SK-N-SH treated with all-trans-retinoic acid at 6 μM for 48 hours (cell line): ENCODE measurements around the gene TMEM170A.

Source experiments
- ATAC-seq: fragments of 200-7000 bp; cut with Tn5 transposase; 3 replicates; pipeline ENCODE4 v1.9.1; 2020; ENCODE audit warnings: mild to moderate bottlenecking, moderate library complexity
- ARNTL ChIP-seq: fragments of 450-650 bp; formaldehyde crosslinking; IDR thresholded peaks from 2 replicates; pipeline ENCODE4 v1.5.0; 2020; ENCODE audit warnings: low read depth, mild to moderate bottlenecking, moderate library complexity, borderline replicate concordance
- BACH2 ChIP-seq: fragments of 250-450 bp; sonication (Bioruptor Pico); IDR thresholded peaks from 2 replicates; pipeline ENCODE4 v1.9.0; 2021; ENCODE audit warnings: mild to moderate bottlenecking, borderline replicate concordance
- CREB5 ChIP-seq: fragments of 250-450 bp; sonication (Bioruptor Pico); IDR thresholded peaks from 2 replicates; pipeline ENCODE4 v1.5.1; 2020; ENCODE audit warnings: low read depth, mild to moderate bottlenecking, moderate library complexity
- CSDC2 ChIP-seq: fragments of 250-450 bp; sonication (Bioruptor Pico); IDR thresholded peaks from 2 replicates; pipeline ENCODE4 v1.5.0; 2020; ENCODE audit warnings: mild to moderate bottlenecking, moderate library complexity
- CSRNP3 ChIP-seq: fragments of 250-450 bp; sonication (Bioruptor Pico); IDR thresholded peaks from 2 replicates; pipeline ENCODE4 v1.5.1; 2021; ENCODE audit warnings: mild to moderate bottlenecking, moderate library complexity
- ESRRG ChIP-seq: fragments of 250-450 bp; sonication (Bioruptor Pico); IDR thresholded peaks from 2 replicates; pipeline ENCODE4 v1.6.1; 2021; ENCODE audit warnings: mild to moderate bottlenecking
- GLIS3 ChIP-seq: fragments of 250-450 bp; sonication (Bioruptor Pico); IDR thresholded peaks from 2 replicates; pipeline ENCODE4 v1.5.0; 2020; ENCODE audit warnings: mild to moderate bottlenecking, moderate library complexity
- ISL1 ChIP-seq: fragments of 250-450 bp; sonication (Bioruptor Pico); IDR thresholded peaks from 2 replicates; pipeline ENCODE4 v2.1.2; 2022; ENCODE audit warnings: mild to moderate bottlenecking, moderate library complexity
- PATZ1 ChIP-seq: fragments of 250-450 bp; sonication (Bioruptor Pico); IDR thresholded peaks from 2 replicates; pipeline ENCODE4 v1.8.0; 2020; ENCODE audit warnings: mild to moderate bottlenecking, moderate library complexity, borderline replicate concordance
- POU6F1 ChIP-seq: fragments of 250-450 bp; sonication (Bioruptor Pico); IDR thresholded peaks from 2 replicates; pipeline ENCODE4 v1.8.0; 2021; ENCODE audit warnings: low read depth, mild to moderate bottlenecking, moderate library complexity, borderline replicate concordance
- PPARA ChIP-seq: fragments of 250-450 bp; sonication (Bioruptor Pico); IDR thresholded peaks from 2 replicates; pipeline ENCODE4 v1.5.0; 2020; ENCODE audit warnings: mild to moderate bottlenecking, borderline replicate concordance
- RARB ChIP-seq: fragments of 250-450 bp; sonication (Bioruptor Pico); IDR thresholded peaks from 2 replicates; pipeline ENCODE4 v1.8.0; 2021; ENCODE audit warnings: mild to moderate bottlenecking, moderate library complexity
- SNAI2 ChIP-seq: fragments of 250-450 bp; sonication (Bioruptor Pico); IDR thresholded peaks from 2 replicates; pipeline ENCODE4 v1.5.0; 2020; ENCODE audit warnings: mild to moderate bottlenecking, moderate library complexity
- TCF4 ChIP-seq: fragments of 250-450 bp; sonication (Bioruptor Pico); IDR thresholded peaks from 2 replicates; pipeline ENCODE4 v1.8.0; 2021; ENCODE audit warnings: mild to moderate bottlenecking, moderate library complexity, borderline replicate concordance
- TOX ChIP-seq: fragments of 250-450 bp; sonication (Bioruptor Pico); IDR thresholded peaks from 2 replicates; pipeline ENCODE4 v1.8.0; 2021; ENCODE audit warnings: mild to moderate bottlenecking, moderate library complexity, borderline replicate concordance
- TSHZ2 ChIP-seq: fragments of 250-450 bp; sonication (Bioruptor Pico); IDR thresholded peaks from 2 replicates; pipeline ENCODE4 v1.5.0; 2020; ENCODE audit warnings: mild to moderate bottlenecking, moderate library complexity
- ZC3H10 ChIP-seq: fragments of 250-450 bp; sonication (Bioruptor Pico); IDR thresholded peaks from 2 replicates; pipeline ENCODE4 v1.5.1; 2021; ENCODE audit warnings: mild to moderate bottlenecking, moderate library complexity
- ZFP3 ChIP-seq: fragments of 250-450 bp; sonication (Bioruptor Pico); IDR thresholded peaks from 2 replicates; pipeline ENCODE4 v1.5.0; 2020; ENCODE audit warnings: mild to moderate bottlenecking, moderate library complexity
- ZFP30 ChIP-seq: fragments of 450-650 bp; formaldehyde crosslinking; IDR thresholded peaks from 2 replicates; pipeline ENCODE4 v1.5.0; 2022; ENCODE audit warnings: mild to moderate bottlenecking, moderate library complexity
- ZNF565 ChIP-seq: fragments of 450-650 bp; formaldehyde crosslinking; conservative IDR thresholded peaks from 2 replicates; pipeline ENCODE4 v1.5.0; 2020; ENCODE audit warnings: low read depth, mild to moderate bottlenecking, moderate library complexity
- ZNF70 ChIP-seq: fragments of 450-650 bp; formaldehyde crosslinking; IDR thresholded peaks from 2 replicates; pipeline ENCODE4 v1.5.0; 2020; ENCODE audit warnings: mild to moderate bottlenecking, moderate library complexity
- ZNF8 ChIP-seq: fragments of 450-650 bp; formaldehyde crosslinking; IDR thresholded peaks from 2 replicates; pipeline ENCODE4 v1.5.0; 2020; ENCODE audit warnings: mild to moderate bottlenecking, moderate library complexity

The TMEM170A gene

GRCh38 chr16:75402159-75402820 lies 62.2 kb downstream of the TMEM170A start:
- TF ChIP-seq ZFP3 (no peak), TOX (CRISPR knock-in tag) (no peak), ESRRG (CRISPR knock-in tag) (no peak), POU6F1 (CRISPR knock-in tag) (no peak), PPARA (CRISPR knock-in tag) (no peak), SNAI2 (CRISPR knock-in tag) (no peak), ISL1 (no peak), ZFP30 (CRISPR knock-in tag) (no peak), GLIS3 (CRISPR knock-in tag) (no peak), ZC3H10 (no peak)
- ATAC-seq, result peak; percentile 72

GRCh38 chr16:75401691-75402090 lies 62.8 kb downstream of the TMEM170A start:
- no peak for ATAC-seq
- TF ChIP-seq CREB5 (CRISPR knock-in tag), result no peak
- TF ChIP-seq ISL1, result no peak
- no peak for TF ChIP-seq POU6F1 (CRISPR knock-in tag)
- no peak for TF ChIP-seq ESRRG (CRISPR knock-in tag)
- TF ChIP-seq ZNF565 (CRISPR knock-in tag), result no peak
- no peak for TF ChIP-seq BACH2
- TF ChIP-seq TCF4 (CRISPR knock-in tag), result no peak
- no peak for TF ChIP-seq GLIS3 (CRISPR knock-in tag)
- TF ChIP-seq ZNF70 (CRISPR knock-in tag), result no peak
- TF ChIP-seq PATZ1 (CRISPR knock-in tag), result no peak
- no peak for TF ChIP-seq ZFP30 (CRISPR knock-in tag)
- no peak for TF ChIP-seq TOX (CRISPR knock-in tag)
- no peak for TF ChIP-seq ZC3H10
- TF ChIP-seq PPARA (CRISPR knock-in tag), result no peak
- TF ChIP-seq ZFP3, result no peak
- no peak for TF ChIP-seq SNAI2 (CRISPR knock-in tag)
- no peak for TF ChIP-seq CSRNP3 (CRISPR knock-in tag)
- no peak for TF ChIP-seq ARNTL
- TF ChIP-seq CSDC2, result no peak

GRCh38 chr16:75398333-75398732 lies 66.2 kb downstream of the TMEM170A start:
- ATAC-seq, result no peak
- no peak for TF ChIP-seq ZFP30 (CRISPR knock-in tag)
- no peak for TF ChIP-seq POU6F1 (CRISPR knock-in tag)
- no peak for TF ChIP-seq ESRRG (CRISPR knock-in tag)
- no peak for TF ChIP-seq ZNF565 (CRISPR knock-in tag)
- no peak for TF ChIP-seq TSHZ2
- TF ChIP-seq ZNF8 (CRISPR knock-in tag), result no peak
- no peak for TF ChIP-seq ZC3H10
- no peak for TF ChIP-seq RARB (CRISPR knock-in tag)
- no peak for TF ChIP-seq ZNF70 (CRISPR knock-in tag)
- TF ChIP-seq ZFP3, result no peak
- no peak for TF ChIP-seq GLIS3 (CRISPR knock-in tag)
- no peak for TF ChIP-seq CSRNP3 (CRISPR knock-in tag)
